ENCODE results near the gene HOXD13.

GRCh38 chr2:176071330-176072291, 20.9 kb upstream of the HOXD13 start:
- TF ChIP-seq CTCF (conservative IDR thresholded peaks at IDR 0.05) (no peak), EZH2 (IDR thresholded peaks at IDR 0.05; ENCODE audit: low read depth) (no peak)

Data from PC-9 (cell line).